NCI-H226 (cell line): ENCODE results near the gene SLC25A19.

Experiments
- DNase-seq: peaks from one replicate; pipeline ENCODE4 v3.0.0-alpha.2; 2015

The SLC25A19 gene

DNA sequence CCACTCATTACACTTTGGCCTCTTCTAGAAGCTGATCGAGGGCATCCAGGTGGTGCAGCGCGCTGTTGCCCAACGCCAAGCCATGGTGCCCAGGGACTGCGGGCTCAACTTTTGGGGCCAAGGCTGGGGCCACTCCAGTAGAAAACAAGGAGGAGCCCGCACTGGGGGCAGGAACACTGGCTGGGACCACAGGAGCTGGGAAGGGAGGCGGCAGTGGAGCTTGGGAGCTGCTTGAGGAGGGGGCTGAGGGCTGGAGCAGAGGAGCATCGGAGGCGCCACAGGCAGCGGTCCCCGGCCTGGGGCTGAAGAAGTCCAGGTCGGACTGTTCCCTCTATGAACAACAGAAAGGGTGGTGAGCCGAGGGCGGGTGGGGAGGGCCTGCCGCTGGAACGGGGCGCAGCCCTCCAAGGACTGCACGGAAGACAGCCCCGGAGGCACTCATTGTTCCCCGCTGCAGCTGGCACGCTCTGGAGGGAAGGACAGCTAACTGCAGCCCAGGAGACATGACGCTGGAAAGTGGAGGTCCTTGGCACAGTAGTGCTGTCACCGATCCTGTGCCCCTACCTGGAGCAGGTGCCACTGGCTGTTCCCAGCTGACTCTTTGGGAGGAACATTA, 49.3 kb downstream of the SLC25A19 start:
- no peak for DNase-seq

GRCh38 chr17:75239214-75239613, 50.0 kb downstream of the SLC25A19 start:
- no peak for DNase-seq

DNA sequence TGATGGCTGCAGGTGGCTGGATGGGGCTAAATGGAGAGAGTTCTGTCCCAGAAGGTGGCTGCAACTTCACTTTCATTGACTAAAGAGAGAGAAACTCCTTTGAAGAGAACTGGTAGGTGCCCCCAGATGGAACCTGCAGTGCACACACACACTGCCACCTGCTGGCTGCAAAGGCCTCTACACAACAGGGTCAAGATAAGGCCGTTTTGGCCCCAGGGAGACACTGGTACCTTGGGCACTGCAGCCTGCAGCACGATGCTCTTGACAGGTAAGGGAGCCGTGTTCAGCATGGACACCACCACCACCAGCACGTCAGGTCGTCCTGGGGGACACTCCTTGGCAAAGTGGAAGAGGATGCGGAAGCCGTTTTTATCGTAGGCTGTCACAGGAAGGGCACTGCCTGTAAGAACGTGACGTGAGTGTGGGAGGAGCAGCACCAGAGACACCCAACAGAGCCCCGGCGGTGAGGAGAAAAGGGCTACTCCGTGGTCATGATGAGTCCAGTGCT, 50.5 kb downstream of the SLC25A19 start:
- peak; percentile 36 for DNase-seq

- no peak for DNase-seq
Observed at GRCh38 chr17:75238020-75238580, 51.1 kb downstream of the SLC25A19 start.

DNA sequence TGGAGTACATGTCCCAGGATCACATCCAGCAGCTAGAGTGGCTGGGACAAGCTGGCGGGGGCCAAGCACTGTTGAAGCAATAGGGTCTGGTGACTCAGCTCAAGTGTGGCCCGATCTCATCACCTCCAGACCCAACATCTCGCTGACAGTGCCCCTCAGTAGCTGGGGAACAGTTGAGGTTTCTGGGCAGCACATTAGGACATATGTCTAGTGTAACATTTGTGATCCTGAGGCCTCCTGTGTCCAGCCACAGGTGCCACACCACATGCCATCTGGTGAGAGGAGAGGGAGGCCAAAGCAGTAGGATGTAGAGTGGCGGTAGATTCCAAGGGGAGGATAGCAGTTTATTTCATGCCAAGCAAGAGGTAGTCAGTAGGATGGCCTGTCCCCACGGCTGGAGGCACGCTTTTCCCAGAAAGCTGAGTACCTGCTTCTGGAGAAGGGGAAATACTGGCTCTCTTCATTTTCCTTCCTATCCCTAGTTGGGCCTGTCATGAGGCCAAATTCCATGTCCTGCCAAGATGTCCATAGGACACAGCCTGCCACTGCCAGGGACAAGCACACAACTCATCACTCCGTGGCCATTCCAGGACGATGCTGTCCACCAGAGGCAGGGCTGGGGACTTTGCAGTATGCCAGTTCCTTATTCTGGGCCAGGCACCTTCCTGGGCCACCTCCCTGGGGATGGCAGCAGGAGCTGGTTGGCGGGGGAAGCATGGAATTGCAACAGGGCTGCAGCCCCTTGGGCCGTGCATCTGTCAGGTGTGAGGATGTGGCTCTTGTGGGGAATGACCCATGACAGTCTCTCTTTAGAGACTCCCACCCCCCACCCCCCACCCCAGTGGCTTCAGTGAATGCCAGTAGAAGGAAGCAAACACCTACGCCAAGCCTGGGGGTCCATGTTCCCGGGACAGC, 51.9 kb downstream of the SLC25A19 start:
- DNase-seq, result no peak

DNA sequence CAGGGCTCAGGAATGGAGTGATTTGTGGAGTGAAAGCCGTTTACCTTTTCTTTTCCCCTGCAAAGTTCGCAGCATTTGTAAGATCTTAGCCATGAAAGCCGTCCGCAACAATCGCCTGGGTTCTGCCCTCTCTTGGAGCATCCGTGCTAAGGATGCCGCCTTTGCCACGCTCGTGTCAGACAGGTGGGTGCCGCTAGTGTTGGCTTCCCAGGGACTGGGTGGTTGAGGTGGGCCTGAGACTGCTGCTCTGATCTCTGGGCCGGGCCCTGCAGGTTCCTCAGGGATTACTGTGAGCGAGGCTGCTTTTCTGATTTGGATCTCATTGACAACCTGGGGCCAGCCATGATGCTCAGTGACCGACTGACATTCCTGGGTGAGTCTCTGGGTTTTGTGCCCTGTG, 56.4 kb downstream of the SLC25A19 start:
- no peak for DNase-seq

DNA sequence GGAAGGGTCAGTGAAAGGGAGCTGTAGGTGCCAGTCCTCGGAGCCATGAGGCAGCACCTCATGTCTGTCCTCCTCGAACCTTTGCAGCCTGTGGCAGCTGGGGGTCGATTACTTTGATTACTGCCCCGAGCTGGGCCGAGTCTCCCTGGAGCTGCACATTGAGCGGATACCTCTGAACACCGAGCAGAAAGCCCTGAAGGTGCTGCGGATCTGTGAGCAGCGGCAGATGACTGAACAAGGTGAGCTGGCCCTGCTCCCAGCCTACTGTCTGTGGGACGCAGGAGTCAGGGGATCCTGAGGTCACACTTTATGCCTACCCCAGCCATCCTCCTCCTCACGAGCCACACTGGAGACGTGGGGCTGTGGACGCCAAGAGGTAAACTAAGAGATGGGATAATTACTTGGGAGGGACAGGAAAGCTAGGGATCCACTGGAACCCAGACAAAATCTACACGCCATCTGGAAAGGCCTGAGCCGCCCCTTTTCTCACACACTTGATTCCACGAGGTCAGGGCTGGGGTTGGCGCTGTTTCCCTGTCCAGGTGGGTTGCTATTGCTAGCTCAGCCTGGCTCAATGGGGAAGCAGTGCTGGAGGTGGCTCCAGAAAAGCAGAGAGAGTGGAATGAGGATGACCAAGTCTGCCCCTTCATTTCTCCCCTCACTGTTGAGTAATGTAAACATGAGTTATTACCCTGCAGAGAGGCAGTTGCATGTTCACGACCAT, 57.3 kb downstream of the SLC25A19 start:
- no peak for DNase-seq

DNA sequence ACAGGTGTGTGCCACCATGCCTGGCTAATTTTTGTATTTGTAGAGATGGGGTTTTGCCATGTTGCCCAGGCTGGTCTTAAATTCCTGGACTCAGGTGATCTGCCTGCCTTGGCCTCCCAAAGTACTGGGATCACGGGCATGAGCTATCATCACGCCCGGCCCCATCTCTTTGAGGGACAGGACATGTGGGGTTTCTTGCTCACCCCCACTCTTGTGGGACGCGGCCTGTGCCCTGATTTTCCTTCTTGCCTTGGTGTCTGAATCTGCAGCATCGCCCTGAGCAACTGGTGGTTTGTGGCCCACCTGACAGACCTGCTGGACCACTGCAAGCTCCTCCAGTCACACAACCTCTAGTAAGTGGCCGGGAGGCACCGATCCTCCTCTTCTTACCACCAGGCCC, 58.2 kb downstream of the SLC25A19 start:
- DNase-seq, result no peak

- DNase-seq, result no peak
Observed at GRCh38 chr17:75228847-75229246, 60.4 kb downstream of the SLC25A19 start.

GRCh38 chr17:75228305-75228704, 60.9 kb downstream of the SLC25A19 start:
- DNase-seq, result no peak

DNA sequence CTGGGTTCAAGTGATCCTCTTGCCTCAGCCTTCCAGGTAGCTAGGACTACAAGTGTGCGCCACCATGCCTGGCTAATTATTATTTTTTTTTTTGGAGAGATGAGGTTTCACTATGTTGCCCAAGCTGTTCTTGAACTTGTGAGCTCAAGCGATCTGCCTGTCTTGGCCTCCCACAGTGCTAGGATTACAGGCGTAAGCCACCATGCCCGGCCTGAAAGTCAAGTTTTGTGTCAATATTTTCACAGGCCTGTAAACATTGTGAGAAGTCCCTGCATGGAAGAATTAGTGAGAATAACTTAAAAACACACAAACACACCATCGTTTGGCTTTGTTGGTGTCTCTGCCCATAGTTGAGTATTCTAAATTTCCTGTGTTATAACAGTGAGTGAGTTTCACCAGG, 61.5 kb downstream of the SLC25A19 start:
- DNase-seq, result no peak

DNA sequence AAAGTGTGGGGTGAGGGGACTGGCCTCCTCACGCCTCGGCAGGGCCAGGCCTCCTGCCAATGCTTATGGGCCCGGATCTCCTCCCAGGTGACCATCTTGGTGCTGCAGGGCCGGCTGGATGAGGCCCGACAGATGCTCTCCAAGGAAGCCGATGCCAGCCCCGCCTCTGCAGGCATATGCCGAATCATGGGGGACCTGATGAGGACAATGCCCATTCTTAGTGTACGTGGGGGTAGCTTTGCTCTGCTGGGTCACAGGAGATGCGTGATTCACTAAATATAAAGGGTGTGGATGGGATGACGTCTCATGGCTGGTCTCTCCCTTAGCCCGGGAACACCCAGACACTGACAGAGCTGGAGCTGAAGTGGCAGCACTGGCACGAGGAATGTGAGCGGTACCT, 64.2 kb downstream of the SLC25A19 start:
- DNase-seq, result no peak
